NCI-H2171 (cell line): ENCODE results near the gene POLR2I.
"Not testable (repeated sequence)": the region's sequence is repeated elsewhere in the genome, so short reads cannot be mapped to it uniquely, and the experiment has no call there.

ENCODE experiments used
- DNase-seq: peaks from one replicate; lab custom pipeline; 2025; lab: John Stamatoyannopoulos, UW

POLR2I gene

GRCh38 chr19:36114721-36115452, at the start of gene POLR2I:
POLR2I (minus strand) TSS chr19:36114875; CDS start chr19:36114856, 19 bp downstream.
- DNase-seq = peak; percentile 98

GRCh38 chr19:36163813-36164212, 49.1 kb upstream of the POLR2I start:
- no peak for DNase-seq

DNA sequence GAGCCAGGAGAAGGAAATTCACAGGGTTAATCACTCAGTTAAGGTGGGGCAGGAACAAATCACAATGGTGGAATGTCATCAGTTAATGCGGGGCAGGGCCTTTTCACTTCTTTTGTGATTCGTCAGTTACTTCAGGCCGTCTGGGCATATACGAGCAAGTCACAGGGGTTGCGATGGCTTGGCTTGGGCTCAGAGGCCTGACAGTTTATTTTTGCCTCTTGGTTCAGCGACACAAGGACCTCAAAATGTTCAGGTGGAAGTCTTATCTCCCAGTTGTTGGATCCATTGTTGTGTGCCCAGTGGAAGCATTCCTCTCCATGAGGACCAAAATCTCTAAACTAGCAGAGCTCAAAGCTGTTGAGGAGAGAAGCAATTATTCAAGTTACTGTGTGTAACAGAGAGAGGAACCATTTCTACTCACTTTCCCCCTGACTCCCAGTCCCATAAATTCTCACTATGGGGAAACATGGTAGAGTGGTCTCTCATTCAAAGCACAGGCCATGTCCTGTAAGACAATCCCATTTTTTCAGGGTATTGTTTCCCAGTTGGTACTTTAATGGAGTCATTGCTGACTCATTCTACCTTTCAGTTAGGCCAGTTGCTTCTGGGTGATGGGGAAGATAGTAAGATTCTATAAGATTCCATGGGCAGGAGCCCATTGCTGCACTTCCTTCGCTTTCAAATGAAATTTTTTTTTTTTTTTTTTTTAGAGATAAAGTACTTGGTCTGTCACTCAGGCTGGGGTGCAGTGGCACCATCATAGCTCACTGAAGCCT, 46.3 kb upstream of the POLR2I start:
- DNase-seq = no peak

DNA sequence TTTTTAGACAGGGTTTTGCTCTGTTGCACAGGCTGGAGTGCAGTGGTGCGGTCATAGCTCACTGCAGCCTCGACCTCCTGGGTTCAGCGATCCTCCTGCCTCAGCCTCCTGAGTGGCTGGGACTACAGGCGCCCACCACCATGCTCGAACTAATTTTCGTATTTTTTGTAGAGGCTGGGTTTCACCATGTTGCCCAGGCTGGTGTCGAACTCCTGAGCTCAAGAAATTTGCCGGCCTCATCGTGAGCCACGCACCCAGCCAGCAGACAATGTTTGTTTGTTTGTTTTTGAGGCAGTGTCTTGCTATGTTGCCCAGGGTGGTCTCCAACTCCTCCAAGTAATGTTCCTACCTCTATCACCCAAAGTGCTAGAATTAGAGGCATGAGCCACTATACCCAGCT, 38.5 kb upstream of the POLR2I start:
- DNase-seq = no peak

- DNase-seq = no peak
Observed at GRCh38 chr19:36152352-36153091, 37.8 kb upstream of the POLR2I start, which contains the start of gene COX7A1. COX7A1 (minus strand) TSS chr19:36152447; CDS start chr19:36152407, 40 bp downstream.

DNA sequence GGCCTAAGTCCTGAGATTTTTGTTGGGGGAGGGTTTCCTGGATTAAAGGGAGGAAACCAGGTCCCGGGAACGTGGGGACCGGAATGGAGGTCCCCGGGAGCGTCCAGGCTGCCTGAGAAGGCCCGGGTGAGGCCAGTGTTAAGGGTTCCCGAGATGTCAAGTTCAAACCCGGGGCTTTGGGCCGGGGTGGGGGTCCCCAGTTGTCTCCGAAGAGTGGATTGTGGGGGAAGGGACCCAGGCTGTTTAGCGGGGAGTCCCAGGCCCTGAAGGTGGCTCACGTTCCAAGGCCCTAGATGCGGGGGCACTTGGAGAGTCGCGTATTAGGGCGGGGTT, 37.3 kb upstream of the POLR2I start:
- DNase-seq = no peak

GRCh38 chr19:36151144-36152018, 36.7 kb upstream of the POLR2I start:
- no peak for DNase-seq

DNA sequence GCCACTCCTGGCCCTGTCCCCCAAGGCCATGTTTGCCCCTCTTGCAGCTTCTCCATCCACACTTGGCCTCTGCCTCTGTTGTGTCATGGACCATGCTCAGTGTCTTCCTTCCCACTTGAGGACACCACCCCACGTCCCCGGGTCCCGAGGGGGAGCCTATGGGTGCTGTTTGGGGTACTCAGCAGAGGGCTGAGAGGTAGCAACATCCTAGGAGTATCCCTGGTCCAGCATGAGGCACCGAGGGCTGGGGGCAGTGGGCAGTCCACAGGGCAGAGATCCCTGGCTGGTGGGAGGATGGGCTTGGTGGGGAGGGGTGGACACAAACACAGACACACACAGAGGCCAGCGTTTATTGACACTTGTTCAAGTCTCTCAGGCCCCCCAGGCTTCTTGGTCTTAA, 35.9 kb upstream of the POLR2I start:
- DNase-seq = no peak

DNA sequence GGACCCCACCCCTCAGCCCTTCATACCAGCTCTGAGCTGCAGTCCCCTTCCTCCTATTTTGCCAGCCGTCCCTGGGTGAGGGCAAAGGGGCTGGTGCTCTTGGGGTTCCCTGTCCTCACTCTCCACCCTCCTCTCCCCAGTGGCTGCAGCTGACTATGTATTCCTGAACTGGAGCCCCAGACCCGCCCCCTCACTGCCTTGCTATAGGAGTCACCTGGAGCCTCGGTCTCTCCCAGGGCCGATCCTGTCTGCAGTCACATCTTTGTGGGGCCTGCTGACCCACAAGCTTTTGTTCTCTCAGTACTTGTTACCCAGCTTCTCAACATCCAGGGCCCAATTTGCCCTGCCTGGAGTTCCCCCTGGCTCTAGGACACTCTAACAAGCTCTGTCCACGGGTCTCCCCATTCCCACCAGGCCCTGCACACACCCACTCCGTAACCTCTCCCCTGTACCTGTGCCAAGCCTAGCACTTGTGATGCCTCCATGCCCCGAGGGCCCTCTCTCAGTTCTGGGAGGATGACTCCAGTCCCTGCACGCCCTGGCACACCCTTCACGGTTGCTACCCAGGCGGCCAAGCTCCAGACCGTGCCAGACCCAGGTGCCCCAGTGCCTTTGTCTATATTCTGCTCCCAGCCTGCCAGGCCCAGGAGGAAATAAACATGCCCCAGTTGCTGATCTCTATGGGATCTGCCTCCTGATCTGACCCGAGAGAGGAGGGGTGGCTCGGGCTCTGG, 35.2 kb upstream of the POLR2I start:
- no peak for DNase-seq

GRCh38 chr19:36144624-36145023, 29.9 kb upstream of the POLR2I start:
- no peak for DNase-seq

GRCh38 chr19:36142496-36142895, 27.8 kb upstream of the POLR2I start:
- no peak for DNase-seq

DNA sequence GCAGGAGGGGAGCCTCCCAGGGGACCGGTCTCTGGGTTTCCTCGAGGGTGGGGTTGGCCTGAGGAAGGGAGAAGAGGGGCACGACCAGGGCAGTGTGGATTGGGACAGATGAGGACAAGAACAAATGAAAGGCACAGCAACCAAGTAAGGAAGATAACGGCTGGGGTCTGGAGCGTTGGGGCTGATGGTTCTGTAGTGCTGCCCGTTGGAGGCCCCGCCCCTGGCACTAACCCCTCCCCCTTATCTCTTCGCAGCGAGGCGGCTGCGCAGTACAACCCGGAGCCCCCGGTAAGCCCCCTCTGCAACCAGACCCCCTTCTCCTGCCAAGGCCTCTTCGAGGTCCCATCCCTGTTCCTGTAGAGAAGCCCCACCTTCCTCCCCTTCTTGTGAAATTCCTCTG, 27.4 kb upstream of the POLR2I start:
- DNase-seq = no peak

- DNase-seq = peak; percentile 67
Observed at GRCh38 chr19:36141039-36141927, 26.6 kb upstream of the POLR2I start.

- DNase-seq = peak; percentile 54
Observed at GRCh38 chr19:36140304-36141038, 25.8 kb upstream of the POLR2I start.

DNA sequence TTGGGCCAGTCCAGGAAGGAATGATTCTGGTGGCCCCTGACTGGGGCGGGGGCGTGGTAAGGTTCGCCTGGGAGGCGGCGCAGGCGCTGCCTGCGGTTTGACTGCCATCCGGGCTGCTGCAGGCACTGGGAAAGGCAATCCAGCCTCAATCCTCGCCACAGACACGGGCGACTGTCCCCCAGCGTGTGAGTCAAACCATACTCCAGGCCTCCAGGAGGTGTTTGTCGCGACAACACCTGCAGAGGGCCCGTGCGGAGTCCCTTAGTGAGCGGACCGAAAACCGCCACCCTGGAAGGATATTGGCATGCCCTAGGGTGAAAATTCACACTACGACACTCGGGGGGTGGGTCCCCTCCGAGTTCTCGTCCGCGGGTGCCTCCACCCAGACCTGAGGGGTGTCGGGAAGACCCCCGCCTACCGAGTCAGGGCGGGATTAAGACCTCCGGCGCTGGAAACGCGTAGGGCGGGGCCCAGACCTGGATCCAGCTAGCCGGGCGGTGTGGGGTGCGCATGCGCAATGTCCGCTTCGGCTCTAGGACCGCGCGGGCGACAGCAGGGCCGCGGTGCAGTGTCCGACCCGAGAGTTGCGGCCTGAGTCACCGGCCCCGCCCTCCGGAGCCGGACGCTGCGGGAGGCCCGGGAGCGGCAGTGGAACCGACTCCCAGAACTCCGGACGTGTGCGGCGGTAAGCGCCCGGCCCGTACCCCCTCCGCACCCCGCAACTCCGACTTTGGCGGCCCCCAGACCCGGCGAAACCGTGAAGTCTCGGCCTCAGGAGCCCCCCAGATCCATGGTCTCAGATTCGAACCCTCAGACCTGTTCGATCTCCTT, 25.0 kb upstream of the POLR2I start, which contains the start of gene CAPNS1:
Gene CAPNS1, plus strand, starts transcription at position 594 of the 831 bp plus-strand sequence. CDS start 946 bp downstream, outside the sequence.
- peak; percentile 90 for DNase-seq

- DNase-seq = no peak
Observed at GRCh38 chr19:36139120-36139472, 24.4 kb upstream of the POLR2I start.

GRCh38 chr19:36136964-36137686, 22.4 kb upstream of the POLR2I start:
- no peak for DNase-seq

GRCh38 chr19:36134867-36135266, 20.2 kb upstream of the POLR2I start:
- DNase-seq = not testable (repeated sequence)
